ENCODE results near the gene CCL22.

DNA sequence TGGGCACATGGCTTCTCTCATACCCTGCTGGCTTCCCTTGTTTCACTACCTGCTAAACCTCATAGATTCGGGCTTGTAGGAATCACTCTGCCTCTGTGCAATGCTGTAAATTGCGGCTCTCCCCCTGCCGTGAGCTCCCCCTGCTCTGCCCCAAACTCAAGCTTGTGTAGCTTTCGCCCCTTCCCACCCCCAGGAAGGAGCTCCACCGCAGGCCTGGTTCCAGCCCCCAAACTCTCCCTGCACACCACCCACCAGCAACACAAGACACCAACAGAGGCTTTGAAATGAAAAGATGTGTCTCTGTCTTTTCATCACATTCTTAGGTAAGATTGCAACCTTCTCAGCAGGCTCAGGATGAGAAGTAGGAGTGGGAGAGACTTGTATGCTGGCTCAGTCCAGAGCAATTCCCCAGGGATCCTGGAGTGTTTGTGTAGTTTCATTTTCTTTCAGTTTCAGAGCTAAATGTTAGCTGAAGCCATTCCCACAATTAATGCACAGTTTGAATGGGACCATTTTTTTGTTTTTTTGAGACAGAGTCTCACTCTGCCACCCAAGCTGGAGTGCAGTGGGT, 27.9 kb downstream of the CCL22 start:
- TF ChIP-seq POLR2A (IDR thresholded peaks at IDR 0.05; ENCODE audit: low read length) (no peak), GATA1 (IDR thresholded peaks at IDR 0.05; ENCODE audit: low read depth, low read length) (no peak)

Data from erythroblast (primary cell).